Type B pancreatic cell (in vitro differentiated cells): Measurements from ENCODE around the gene OSTM1. TPM values are rescaled to one million over a fixed set of nuclear protein-coding genes. Genes with fewer than 3 reads are reported as not detected.

Experiments
- DNase-seq: peaks from one replicate; pipeline ENCODE4 v3.0.0; 2021; ENCODE audit warnings: mixed read lengths; ENCODE audit not compliant: unreplicated experiment; ENCODE audit errors: extremely low spot score
- H3K27ac Mint-ChIP-seq: 2 replicates; pipeline ENCODE4 v1.8.0; 2021; ENCODE audit warnings: mild to moderate bottlenecking, mixed read lengths
- H3K27me3 Mint-ChIP-seq: 2 replicates; pipeline ENCODE4 v1.8.0; 2021; ENCODE audit warnings: mixed read lengths
- H3K36me3 Mint-ChIP-seq: 2 replicates; pipeline ENCODE4 v1.8.0; 2021; ENCODE audit warnings: mixed read lengths
- H3K4me1 Mint-ChIP-seq: one replicate; pipeline ENCODE4 v1.8.0; 2021; ENCODE audit warnings: mixed read lengths; ENCODE audit not compliant: unreplicated experiment
- H3K4me3 Mint-ChIP-seq: 2 replicates; pipeline ENCODE4 v1.8.0; 2021; ENCODE audit warnings: mild to moderate bottlenecking, mixed read lengths
- H3K9me3 Mint-ChIP-seq: 2 replicates; pipeline ENCODE4 v1.8.0; 2021; ENCODE audit warnings: mixed read lengths
- CTCF ChIP-seq: fragments of 200-600 bp; sonication (generic); conservative IDR thresholded peaks from 2 replicates; pipeline ENCODE4 v1.5.0; 2021; ENCODE audit warnings: antibody characterized with exemption, mild to moderate bottlenecking
- total RNA-seq: library from RNA; stranded (reverse); gene quantifications from 2 replicates; pipeline ENCODE4 v1.2.1, GENCODE V29; 2021; ENCODE audit warnings: low replicate concordance

Gene OSTM1
- total RNA-seq, 1 donor from 2014 or later = 14.5 TPM

GRCh38 chr6:108115598-108116058, 41.1 kb upstream of the OSTM1 start:
- Mint-ChIP-seq H3K9me3 (no peaks in the 10 kb centered on the region), H3K27ac (peak overlapping the region; percentile 75), H3K4me1 (peaks cover 33% of the 10 kb centered on the region), H3K4me3 (peak overlapping the region; percentile 89), H3K27me3 (peaks cover 95% of the 10 kb centered on the region), H3K36me3 (no peaks in the 10 kb centered on the region)
- DNase-seq = no peak
- TF ChIP-seq CTCF = peak; percentile 65

- peak; percentile 69 for TF ChIP-seq CTCF
- Mint-ChIP-seq H3K36me3 (no peaks in the 10 kb centered on the region), H3K27me3 (peaks cover 93% of the 10 kb centered on the region), H3K4me3 (peak overlapping the region; percentile 89), H3K27ac (no peak overlapping the region), H3K9me3 (no peaks in the 10 kb centered on the region), H3K4me1 (peaks cover 33% of the 10 kb centered on the region)
- peak; percentile 74 for DNase-seq
These were observed 40.5 kb upstream of the OSTM1 start for GRCh38 chr6:108114841-108115597.

GRCh38 chr6:108113557-108114519, 39.3 kb upstream of the OSTM1 start:
- H3K9me3 Mint-ChIP-seq = no peaks in the 10 kb centered on the region
- H3K4me3 Mint-ChIP-seq = peak overlapping the region; percentile 74
- H3K27me3 Mint-ChIP-seq = peaks cover 92% of the 10 kb centered on the region
- H3K27ac Mint-ChIP-seq = no peak overlapping the region
- peaks cover 30% of the 10 kb centered on the region for H3K4me1 Mint-ChIP-seq
- TF ChIP-seq CTCF = peak; percentile 79
- H3K36me3 Mint-ChIP-seq = no peaks in the 10 kb centered on the region
- DNase-seq = no peak

GRCh38 chr6:108108374-108108773, 33.8 kb upstream of the OSTM1 start:
- Mint-ChIP-seq H3K27ac (no peak overlapping the region), H3K4me1 (peaks cover 4% of the 10 kb centered on the region), H3K36me3 (no peaks in the 10 kb centered on the region), H3K27me3 (peaks cover 49% of the 10 kb centered on the region), H3K4me3 (no peak overlapping the region), H3K9me3 (no peaks in the 10 kb centered on the region)
- DNase-seq = no peak
- no peak for TF ChIP-seq CTCF

GRCh38 chr6:108107102-108107501, 32.6 kb upstream of the OSTM1 start:
- peaks cover 36% of the 10 kb centered on the region for H3K27me3 Mint-ChIP-seq
- TF ChIP-seq CTCF = no peak
- H3K36me3 Mint-ChIP-seq = no peaks in the 10 kb centered on the region
- H3K9me3 Mint-ChIP-seq = no peaks in the 10 kb centered on the region
- no peak overlapping the region for H3K27ac Mint-ChIP-seq
- H3K4me1 Mint-ChIP-seq = peaks cover 3% of the 10 kb centered on the region
- DNase-seq = no peak
- H3K4me3 Mint-ChIP-seq = no peak overlapping the region
